ENCODE data around the gene MAGI3.

GRCh38 chr1:113388017-113388620 lies 2.2 kb upstream of the MAGI3 start:
- TF ChIP-seq CTCF (conservative IDR thresholded peaks at IDR 0.05; ENCODE audit: low read depth, low read length) = no peak
- TF ChIP-seq EZH2 (IDR thresholded peaks at IDR 0.05; ENCODE audit: low read length, unreplicated experiment) = no peak
- no peak for TF ChIP-seq EZH2phosphoT487 (IDR thresholded peaks at IDR 0.05; ENCODE audit: borderline replicate concordance, low read length)

Data from PC-3 (cell line).